ENCODE measurements around the gene LGALS14.

DNA sequence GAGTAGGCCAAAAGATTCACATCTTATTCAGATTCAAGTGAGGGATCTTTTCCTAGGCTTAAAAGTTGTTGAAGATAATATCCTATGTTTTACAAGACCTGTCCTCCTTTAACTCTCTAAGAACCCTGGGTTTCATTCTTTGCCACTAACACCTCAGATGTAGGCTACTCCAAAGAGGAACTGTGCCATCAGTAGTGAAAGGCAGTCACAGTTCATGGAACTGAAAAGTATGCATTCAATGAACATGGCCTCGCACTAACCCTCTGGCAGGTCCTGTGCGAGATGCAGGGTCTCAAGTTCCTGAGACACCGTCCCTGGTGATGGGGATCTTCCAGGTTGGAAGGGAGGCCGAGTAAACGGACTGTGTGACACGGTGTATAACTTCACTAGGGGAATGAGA, 4.3 kb downstream of the LGALS14 start:
- TF ChIP-seq CTCF (IDR thresholded peaks at IDR 0.05) (no peak), POLR2A (IDR thresholded peaks at IDR 0.05) (no peak)

Measured in Peyer's patch (tissue), 4 donors.